NCI-H1436 (cell line): ENCODE results near the gene ALOX5.
"Not testable (repeated sequence)": the region's sequence is repeated elsewhere in the genome, so short reads cannot be mapped to it uniquely, and the experiment has no call there.

ENCODE experiments used
- DNase-seq: peaks from one replicate; lab custom pipeline; 2025; lab: John Stamatoyannopoulos, UW

Gene ALOX5

GRCh38 chr10:45404770-45405120 is 30.7 kb downstream of the ALOX5 start:
- DNase-seq: no peak

DNA sequence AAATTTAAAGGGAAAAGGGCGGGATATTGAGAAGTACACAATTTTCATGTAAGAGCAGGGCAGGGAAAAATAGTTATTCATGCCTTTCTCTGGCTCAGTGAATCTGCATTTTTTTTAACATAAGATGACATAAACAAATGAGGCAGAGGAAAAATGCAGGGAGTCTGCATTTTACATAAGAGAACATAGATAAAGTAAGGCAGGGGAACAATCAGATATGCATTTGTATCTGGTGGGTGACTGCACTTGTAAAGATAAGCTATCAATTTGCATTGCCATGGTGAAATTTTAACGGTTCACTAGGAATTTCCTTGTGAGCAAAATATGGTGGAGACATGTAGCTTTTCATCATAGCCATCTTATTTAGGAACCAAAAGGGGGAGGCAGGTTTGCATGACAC is 33.5 kb downstream of the ALOX5 start:
- no peak for DNase-seq

DNA sequence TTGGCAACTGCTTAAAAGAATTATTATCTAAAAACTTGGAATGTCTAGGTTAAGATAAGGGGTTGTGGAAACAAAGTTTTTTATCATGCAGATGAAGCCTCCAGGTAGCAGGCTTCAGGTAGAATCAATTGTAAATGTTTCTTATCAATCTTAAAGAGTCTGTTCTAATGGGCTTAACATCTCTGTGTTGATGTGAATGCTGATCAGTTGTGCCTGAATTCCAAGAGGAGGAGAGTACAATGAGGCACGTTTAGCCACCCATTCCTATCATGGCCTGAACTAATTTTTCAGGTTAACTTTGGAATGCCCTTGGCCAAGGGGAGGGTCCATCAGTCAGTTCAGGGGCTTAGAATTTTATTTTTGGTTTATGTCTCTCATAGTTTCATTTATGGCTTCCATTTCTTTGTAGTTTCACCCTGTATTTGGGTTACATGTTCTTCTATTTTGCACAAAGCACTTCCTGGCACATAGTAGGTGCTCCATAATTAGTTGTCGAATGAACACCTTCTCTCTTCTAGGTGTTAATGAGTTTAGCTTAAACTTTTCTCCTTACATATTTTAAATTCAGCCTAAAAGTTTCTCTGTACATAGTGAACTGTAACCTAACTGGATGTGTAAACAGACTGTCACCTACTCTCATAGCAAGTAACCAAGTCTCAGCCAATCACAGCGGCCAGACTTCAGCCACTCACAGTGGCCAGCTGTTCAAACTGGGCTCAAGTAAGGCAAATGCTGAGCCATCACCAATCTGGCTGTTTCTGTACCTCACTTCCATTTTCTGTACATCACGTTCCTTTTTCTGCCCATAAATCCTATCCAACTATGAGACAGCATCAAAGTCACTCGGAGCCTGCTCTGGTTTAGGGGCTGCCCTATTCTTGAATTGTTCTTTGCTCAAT is 34.7 kb downstream of the ALOX5 start:
- DNase-seq: no peak

DNA sequence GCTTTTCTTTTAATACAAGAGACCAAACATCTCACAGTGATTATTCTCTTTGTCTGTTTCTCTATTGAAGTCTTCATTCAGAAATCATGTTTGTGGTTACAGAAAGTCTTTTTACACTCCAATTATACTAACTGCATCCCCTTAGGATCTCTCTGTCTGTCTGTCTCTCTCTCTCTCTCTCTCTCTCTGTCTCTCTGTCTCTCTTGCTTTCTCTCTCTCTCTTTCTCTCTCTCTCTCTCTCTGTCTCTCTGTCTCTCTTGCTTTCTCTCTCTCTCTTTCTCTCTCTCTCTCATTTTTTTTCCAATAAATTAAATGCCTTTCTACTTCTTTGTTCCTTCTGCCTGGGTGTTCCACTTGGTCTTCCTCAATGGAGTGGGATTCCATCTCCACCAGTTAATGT is 35.3 kb downstream of the ALOX5 start:
- DNase-seq: not testable (repeated sequence)

DNA sequence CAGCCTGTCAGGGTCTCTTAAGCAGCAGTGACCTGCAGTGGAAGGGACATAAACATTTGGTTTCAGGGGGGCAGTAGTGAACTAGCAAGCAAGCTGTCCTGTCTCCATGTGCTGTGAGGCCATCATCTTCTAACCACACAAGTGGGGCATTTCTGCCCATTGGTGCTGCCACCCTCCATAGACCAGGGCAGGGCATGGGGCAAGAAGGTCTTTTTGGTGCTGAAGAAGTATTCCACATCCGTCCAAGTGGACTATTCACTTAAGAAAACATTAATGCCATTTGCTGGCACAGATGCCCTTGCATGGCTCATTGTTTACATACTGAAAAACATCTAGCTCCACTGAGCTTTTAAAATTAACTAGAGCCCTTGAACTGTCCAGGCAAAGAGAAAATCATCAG is 35.8 kb downstream of the ALOX5 start:
- DNase-seq: no peak

DNA sequence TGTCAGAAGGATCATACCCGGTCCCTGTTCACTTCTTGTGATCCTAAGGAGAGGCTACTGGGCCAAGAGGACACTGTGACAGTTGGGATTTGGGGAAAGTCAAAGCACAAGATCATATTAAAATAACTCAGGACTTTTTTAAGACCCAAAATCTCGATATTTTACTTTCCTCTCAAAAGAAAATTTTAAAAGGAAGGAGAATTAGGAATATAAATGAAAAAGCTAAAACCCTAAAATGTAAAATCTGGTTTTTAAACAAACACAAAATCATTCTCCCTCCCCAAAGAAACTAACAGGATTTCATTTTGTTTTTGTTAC is 36.4 kb downstream of the ALOX5 start:
- DNase-seq: no peak

DNA sequence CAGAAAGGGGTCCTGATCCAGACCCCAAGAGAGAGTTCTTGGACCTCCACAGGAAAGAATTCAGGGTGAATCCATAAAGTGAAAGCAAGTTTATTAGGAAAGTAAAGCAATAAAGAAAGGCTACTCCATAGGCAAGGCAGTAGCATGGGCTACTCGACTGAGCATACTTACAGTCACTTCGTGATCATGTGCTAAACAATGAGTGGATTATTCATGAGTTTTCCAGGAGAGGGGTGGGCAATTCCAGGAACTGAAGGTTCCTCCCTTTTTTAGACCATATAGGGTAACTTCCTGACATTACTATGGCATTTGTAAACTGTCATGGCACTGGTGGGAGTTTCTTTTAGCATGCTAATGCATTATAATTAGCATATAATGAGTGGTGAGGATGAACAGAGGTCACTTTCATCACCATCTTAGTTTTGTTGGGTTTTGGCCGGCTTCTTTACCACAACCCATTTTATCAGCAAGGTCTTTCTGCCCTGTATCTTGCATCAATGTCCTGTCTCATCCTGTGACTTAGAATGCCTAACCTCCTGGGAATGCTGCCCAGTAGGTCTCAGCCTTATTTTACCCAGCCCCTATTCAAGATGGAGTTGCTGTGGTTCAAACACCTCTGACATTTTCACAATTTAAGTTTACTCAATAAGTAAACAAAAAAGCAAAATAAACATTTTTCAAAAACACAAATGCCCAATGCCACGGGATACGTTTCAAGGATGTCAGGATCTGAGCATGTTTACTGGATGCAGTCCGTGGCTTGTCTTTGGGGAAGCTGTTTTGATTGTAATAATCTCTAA is 37.0 kb downstream of the ALOX5 start:
- no peak for DNase-seq

DNA sequence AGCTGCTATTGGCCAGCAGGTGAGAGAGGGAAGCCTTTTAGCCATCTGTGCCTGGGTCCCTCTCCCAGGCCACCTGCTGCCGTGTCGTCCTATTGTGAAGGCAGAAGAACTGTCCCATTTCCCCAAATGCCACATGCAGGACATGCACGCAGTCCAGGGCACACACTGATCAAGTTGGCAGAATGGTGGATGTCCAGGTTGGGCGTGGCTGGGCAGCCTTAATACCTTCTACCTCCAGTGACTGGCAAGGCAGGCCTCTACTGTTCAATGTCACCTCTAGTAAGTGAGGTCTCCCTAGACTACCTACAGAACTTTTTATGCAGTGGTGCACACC is 37.6 kb downstream of the ALOX5 start:
- DNase-seq: no peak

- not testable (repeated sequence) for DNase-seq
These were observed 41.0 kb downstream of the ALOX5 start for GRCh38 chr10:45415062-45415461.

- no peak for DNase-seq
These were observed 42.6 kb downstream of the ALOX5 start for GRCh38 chr10:45416603-45417002.

GRCh38 chr10:45417746-45418145 is 43.7 kb downstream of the ALOX5 start:
- DNase-seq: no peak

DNA sequence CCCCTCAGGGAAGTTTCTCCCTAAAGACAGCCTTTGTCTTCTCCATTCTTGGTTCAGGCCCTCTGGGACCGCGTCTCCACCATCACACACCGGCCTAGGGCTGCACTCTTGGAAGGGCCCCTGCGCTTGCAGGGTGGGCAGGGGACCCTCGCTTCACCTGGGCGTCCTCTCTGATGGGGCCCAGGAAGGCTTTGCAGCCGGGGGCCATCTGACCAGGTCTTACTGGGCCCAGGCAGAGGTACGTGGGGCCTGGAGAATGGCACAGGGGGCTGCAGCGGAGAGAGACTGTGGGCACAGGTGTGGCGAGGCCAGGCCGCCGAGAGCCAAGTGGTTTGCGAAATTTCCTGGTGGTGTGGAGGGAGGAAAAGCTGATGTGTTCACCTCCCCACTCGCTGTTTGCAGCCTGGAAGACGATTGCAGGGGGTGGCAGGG is 44.4 kb downstream of the ALOX5 start:
- DNase-seq: no peak

DNA sequence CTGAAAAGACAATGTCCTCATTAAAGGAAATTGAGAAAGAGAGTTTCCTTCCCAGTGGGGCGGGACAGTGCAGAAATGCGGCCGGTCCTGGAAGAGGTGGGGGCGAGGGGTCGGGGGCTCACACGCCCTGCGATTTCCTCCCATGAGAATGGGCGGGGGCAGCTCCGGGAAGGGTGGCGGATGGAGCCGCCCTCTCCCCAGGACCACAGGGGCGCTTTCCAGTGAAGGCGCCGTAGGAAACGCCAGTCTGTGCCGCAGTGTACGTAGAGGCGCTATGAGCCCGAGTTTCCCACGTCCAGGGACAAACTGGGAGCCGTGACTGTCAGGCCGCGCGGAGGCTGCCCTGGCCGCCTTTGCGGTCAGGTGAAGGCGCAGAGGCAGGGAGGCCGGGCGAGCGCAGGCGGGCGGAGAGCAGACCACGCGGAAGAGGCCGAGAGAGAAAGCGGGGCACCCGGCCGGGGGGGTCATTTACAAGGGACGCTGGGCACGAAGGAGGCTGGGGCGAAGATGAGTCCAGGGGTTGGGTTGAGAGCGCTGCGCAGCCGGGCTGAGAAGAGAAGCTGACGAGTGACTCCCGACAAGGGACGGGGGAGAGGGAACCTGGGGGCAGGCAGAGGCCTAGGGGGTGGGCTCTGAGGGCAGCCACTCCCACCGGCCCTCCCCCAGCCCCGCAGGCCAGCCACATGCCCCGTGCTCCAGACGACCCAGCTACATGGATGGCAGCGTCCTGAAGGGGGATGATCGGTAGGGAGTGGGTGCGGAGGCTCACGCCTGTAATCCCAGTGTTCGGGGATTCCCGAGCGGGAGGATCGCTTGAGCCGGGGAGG is 45.0 kb downstream of the ALOX5 start:
- no peak for DNase-seq

- no peak for DNase-seq
These were observed 45.6 kb downstream of the ALOX5 start for GRCh38 chr10:45419676-45420025.

- peak; percentile 10 for DNase-seq
These were observed 46.6 kb downstream of the ALOX5 start for GRCh38 chr10:45420453-45421192.

- no peak for DNase-seq
These were observed 47.4 kb downstream of the ALOX5 start for GRCh38 chr10:45421221-45422097.

- DNase-seq: no peak
These were observed 48.3 kb downstream of the ALOX5 start for GRCh38 chr10:45422207-45422865.

GRCh38 chr10:45422866-45423659 is 49.0 kb downstream of the ALOX5 start:
- no peak for DNase-seq

- DNase-seq: no peak
These were observed 50.0 kb downstream of the ALOX5 start for GRCh38 chr10:45423976-45424499.
